Calu3 (cell line): Measurements from ENCODE around the gene MRFAP1L1. TPM values are rescaled to one million over a fixed set of nuclear protein-coding genes. Genes with fewer than 3 reads are reported as not detected.

ENCODE experiments used
- BruUV-seq: library from RNA; stranded (reverse); fragments of 400-500 nt; replicated peaks from 2 replicates; lab custom pipeline; 2021; lab: Mats Ljungman, UMichigan
- CTCF ChIA-PET: fragments of 300-600 bp; sonication (Branson Sonifier 250); formaldehyde crosslinking; loops from one replicate; lab custom pipeline; 2022; ENCODE audit warnings: antibody characterized with exemption; lab: Charles Lee
- DNase-seq: peaks from one replicate; pipeline ENCODE4 v3.0.0; 2022
- H3K27ac Mint-ChIP-seq: one replicate; pipeline ENCODE4 v1.8.0; 2022; ENCODE audit warnings: mixed read lengths; ENCODE audit not compliant: unreplicated experiment
- H3K27me3 Mint-ChIP-seq: one replicate; pipeline ENCODE4 v1.8.0; 2022; ENCODE audit warnings: mixed read lengths; ENCODE audit not compliant: unreplicated experiment
- H3K36me3 Mint-ChIP-seq: one replicate; pipeline ENCODE4 v1.8.0; 2022; ENCODE audit warnings: mild to moderate bottlenecking, moderate library complexity, mixed read lengths; ENCODE audit not compliant: insufficient read depth, unreplicated experiment
- H3K4me1 Mint-ChIP-seq: one replicate; pipeline ENCODE4 v1.8.0; 2022; ENCODE audit warnings: mild to moderate bottlenecking, low read depth, mixed read lengths; ENCODE audit not compliant: unreplicated experiment
- H3K4me3 Mint-ChIP-seq: one replicate; pipeline ENCODE4 v1.8.0; 2022; ENCODE audit warnings: mild to moderate bottlenecking, low read depth, moderate library complexity, mixed read lengths; ENCODE audit not compliant: unreplicated experiment
- H3K9me3 Mint-ChIP-seq: one replicate; pipeline ENCODE4 v1.8.0; 2022; ENCODE audit warnings: low read depth, mixed read lengths; ENCODE audit not compliant: unreplicated experiment
- intact Hi-C: fragments of 100-400 bp; cut with micrococcal nuclease; formaldehyde crosslinking; loops from one replicate; pipeline ENCODE4 v1.10.0; 2022; ENCODE audit not compliant: unreplicated experiment
- total RNA-seq: library from RNA; stranded (reverse); gene quantifications from 2 replicates; pipeline ENCODE4 v1.2.3, GENCODE V29; 2022
- TF ChIP-seq, protein P1 (sequence below): fragments of 200-600 bp; IDR thresholded peaks from one replicate; pipeline ENCODE4 v1.8.0; 2022; ENCODE audit warnings: antibody characterized with exemption; ENCODE audit not compliant: unreplicated experiment

MRFAP1L1 gene
- total RNA-seq, 1 experiment from 2014 or later, result 31.7 TPM

DNA sequence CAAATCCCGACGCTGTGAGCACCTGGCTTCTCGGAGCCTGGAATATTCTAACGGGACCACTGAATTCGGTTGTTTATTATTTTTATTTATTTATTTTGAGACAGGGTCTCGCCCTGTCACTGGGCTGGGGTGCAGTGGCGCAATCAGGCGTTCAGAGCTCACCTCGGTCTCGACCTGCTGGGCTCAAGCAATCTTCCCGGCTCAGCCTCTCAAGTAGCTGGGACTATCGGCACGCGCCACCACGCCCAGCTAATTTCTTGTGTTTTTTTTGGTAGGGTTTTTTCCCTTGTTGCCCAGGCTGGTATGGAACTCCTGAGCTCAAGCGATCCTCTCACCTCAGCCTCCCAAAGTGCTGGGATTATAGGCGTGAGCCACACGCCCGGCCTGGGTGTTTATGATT is 37.5 kb downstream of the MRFAP1L1 start:
- Mint-ChIP-seq H3K36me3 (peaks cover 37% of the 10 kb centered on the region), H3K4me1 (peaks cover 23% of the 10 kb centered on the region), H3K4me3 (no peak overlapping the region), H3K27me3 (no peaks in the 10 kb centered on the region), H3K27ac (no peak overlapping the region), H3K9me3 (no peaks in the 10 kb centered on the region)
- intact Hi-C loops, result no loop called here
- no peak for DNase-seq
- CTCF ChIA-PET, result no interaction called here
- TF ChIP-seq, protein P1, sequence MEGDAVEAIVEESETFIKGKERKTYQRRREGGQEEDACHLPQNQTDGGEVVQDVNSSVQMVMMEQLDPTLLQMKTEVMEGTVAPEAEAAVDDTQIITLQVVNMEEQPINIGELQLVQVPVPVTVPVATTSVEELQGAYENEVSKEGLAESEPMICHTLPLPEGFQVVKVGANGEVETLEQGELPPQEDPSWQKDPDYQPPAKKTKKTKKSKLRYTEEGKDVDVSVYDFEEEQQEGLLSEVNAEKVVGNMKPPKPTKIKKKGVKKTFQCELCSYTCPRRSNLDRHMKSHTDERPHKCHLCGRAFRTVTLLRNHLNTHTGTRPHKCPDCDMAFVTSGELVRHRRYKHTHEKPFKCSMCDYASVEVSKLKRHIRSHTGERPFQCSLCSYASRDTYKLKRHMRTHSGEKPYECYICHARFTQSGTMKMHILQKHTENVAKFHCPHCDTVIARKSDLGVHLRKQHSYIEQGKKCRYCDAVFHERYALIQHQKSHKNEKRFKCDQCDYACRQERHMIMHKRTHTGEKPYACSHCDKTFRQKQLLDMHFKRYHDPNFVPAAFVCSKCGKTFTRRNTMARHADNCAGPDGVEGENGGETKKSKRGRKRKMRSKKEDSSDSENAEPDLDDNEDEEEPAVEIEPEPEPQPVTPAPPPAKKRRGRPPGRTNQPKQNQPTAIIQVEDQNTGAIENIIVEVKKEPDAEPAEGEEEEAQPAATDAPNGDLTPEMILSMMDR, result no peak
- no TSS peak for BruUV-seq

DNA sequence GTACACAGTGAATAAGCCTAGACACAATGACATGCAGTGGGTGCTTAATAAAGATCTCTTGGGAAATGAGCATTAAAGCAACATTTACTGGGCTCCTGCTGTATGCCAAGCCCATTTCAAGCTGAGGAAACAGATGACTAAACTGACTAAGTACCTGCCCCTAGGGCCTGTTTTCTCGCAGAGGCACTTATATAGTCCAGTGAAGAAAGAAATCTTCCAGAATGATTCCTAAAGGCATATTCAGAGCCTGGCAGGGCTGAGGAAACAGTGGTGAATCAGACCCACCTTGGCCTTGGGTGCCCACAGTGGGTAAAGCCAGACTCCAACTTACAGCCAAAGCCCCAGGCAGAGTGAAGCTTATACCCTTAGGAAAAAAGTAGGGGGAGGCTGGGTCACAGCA is 38.0 kb downstream of the MRFAP1L1 start:
- CTCF ChIA-PET, result no interaction called here
- no peaks in the 10 kb centered on the region for H3K27me3 Mint-ChIP-seq
- no peak for DNase-seq
- no TSS peak for BruUV-seq
- TF ChIP-seq, protein P1, result no peak
- no peak overlapping the region for H3K27ac Mint-ChIP-seq
- peaks cover 32% of the 10 kb centered on the region for H3K36me3 Mint-ChIP-seq
- no peak overlapping the region for H3K4me3 Mint-ChIP-seq
- no peaks in the 10 kb centered on the region for H3K9me3 Mint-ChIP-seq
- peaks cover 18% of the 10 kb centered on the region for H3K4me1 Mint-ChIP-seq
- intact Hi-C loops, result no loop called here

DNA sequence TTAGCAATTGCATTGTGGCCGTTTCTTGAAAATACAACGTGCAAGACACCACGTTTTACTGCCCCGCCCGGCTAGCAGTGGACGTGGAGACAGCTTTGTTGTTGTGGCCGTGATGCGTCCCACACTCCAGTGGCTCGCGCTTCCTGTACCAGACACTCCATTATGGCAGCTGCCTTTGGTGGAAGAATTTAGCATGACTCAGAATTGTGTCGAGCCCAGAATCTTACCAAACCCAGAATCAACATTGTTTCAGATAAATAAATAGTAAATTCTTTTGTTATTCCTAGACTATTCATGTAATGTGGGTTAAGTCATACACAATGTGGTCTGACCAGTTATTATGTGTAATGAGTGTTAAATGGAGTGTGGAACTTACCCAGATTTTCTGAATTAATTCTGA is 41.3 kb downstream of the MRFAP1L1 start:
- Mint-ChIP-seq H3K27ac (no peak overlapping the region), H3K4me3 (no peak overlapping the region), H3K36me3 (peaks cover 3% of the 10 kb centered on the region), H3K27me3 (peaks cover 4% of the 10 kb centered on the region), H3K9me3 (no peaks in the 10 kb centered on the region), H3K4me1 (no peaks in the 10 kb centered on the region)
- CTCF ChIA-PET, result no interaction called here
- TF ChIP-seq, protein P1, result no peak
- intact Hi-C loops, result loop anchor here (10.0 kb wide), 1 partner anchor 124 kb away; no protein-coding TSS in a partner anchor
- no TSS peak for BruUV-seq
- DNase-seq, result no peak

DNA sequence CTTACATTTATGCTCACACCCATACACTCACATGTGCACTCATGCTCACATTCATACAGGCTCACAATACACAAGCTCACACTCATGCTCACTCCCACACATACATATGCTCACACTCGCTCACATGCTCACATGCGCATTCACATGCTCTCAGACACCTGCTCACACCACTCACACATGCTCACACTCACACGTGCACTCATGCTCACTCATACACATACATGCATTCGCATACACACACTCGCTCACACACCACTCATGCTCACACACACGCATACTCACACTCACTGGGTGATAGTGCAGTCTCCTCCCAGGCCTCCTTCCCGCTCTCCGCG is 44.4 kb downstream of the MRFAP1L1 start:
- Mint-ChIP-seq H3K27ac (no peak overlapping the region), H3K4me3 (no peak overlapping the region), H3K9me3 (no peaks in the 10 kb centered on the region), H3K4me1 (no peaks in the 10 kb centered on the region), H3K27me3 (peaks cover 35% of the 10 kb centered on the region), H3K36me3 (no peaks in the 10 kb centered on the region)
- intact Hi-C loops, result loop anchor here (10.0 kb wide), 1 partner anchor 120 kb away; no protein-coding TSS in a partner anchor
- TF ChIP-seq, protein P1, result no peak
- no TSS peak for BruUV-seq
- DNase-seq, result no peak
- CTCF ChIA-PET, result no interaction called here
